Mesenchymal stem cell (in vitro differentiated cells and primary cell): ENCODE results near the gene APC.
"Not testable (repeated sequence)": the region's sequence is repeated elsewhere in the genome, so short reads cannot be mapped to it uniquely, and the experiment has no call there.

Experiments
- DNase-seq: peaks from one replicate; pipeline ENCODE4 v3.0.0-alpha.2; 2013
- H2AFZ ChIP-seq: one replicate; pipeline ENCODE4 v1.6.1; 2013; ENCODE audit warnings: low read depth, mild to moderate bottlenecking, control low read depth, inconsistent platforms, low read length, moderate library complexity
- H2AK5ac ChIP-seq: 2 replicates; pipeline ENCODE4 v1.6.1; 2013; ENCODE audit warnings: low read length, moderate library complexity, mild to moderate bottlenecking, inconsistent platforms; ENCODE audit not compliant: severe bottlenecking
- H2BK120ac ChIP-seq: one replicate; pipeline ENCODE4 v1.6.1; 2013; ENCODE audit warnings: low read depth, mild to moderate bottlenecking, inconsistent platforms, low read length, moderate library complexity
- H2BK12ac ChIP-seq, 2 experiments: one replicate each; pipeline ENCODE4 v1.6.1; 2013; ENCODE audit warnings: inconsistent platforms in 2 of 2, low read length in 2 of 2, mild to moderate bottlenecking in 2 of 2, moderate library complexity in 2 of 2, control low read depth in 1 of 2
- H2BK15ac ChIP-seq: one replicate; pipeline ENCODE4 v1.6.1; 2013; ENCODE audit warnings: mild to moderate bottlenecking, low read depth, inconsistent platforms; ENCODE audit not compliant: poor library complexity, severe bottlenecking
- H2BK5ac ChIP-seq: 2 replicates; pipeline ENCODE4 v1.6.1; 2013; ENCODE audit warnings: low read depth, mild to moderate bottlenecking, low read length, control low read depth, inconsistent platforms; ENCODE audit not compliant: poor library complexity, severe bottlenecking
- H3K14ac ChIP-seq, 2 experiments: one replicate each; pipeline ENCODE4 v1.6.1; 2013; ENCODE audit warnings: inconsistent platforms in 2 of 2, low read length in 2 of 2, control low read depth in 1 of 2, mild to moderate bottlenecking in 1 of 2, moderate library complexity in 1 of 2
- H3K18ac ChIP-seq, 2 experiments: one replicate each; pipeline ENCODE4 v1.6.1; 2013; ENCODE audit warnings: inconsistent platforms in 2 of 2, low read length in 2 of 2, control low read depth in 1 of 2, low read depth in 1 of 2, mild to moderate bottlenecking in 1 of 2
- H3K23ac ChIP-seq, 2 experiments: one replicate each; pipeline ENCODE4 v1.6.1; 2013; ENCODE audit warnings: inconsistent platforms in 2 of 2, low read length in 2 of 2, mild to moderate bottlenecking in 2 of 2, moderate library complexity in 2 of 2, control low read depth in 1 of 2
- H3K27ac ChIP-seq: 2 replicates; pipeline ENCODE4 v1.5.1; 2013; ENCODE audit warnings: mild to moderate bottlenecking, moderate library complexity, low read length, control low read depth, inconsistent platforms; ENCODE audit not compliant: poor library complexity, severe bottlenecking
- H3K27me3 ChIP-seq, 2 experiments: 2 replicates each; pipeline versions ENCODE4 v1.6.1 to v1.7.0; 2013; ENCODE audit warnings: low read length in 2 of 2, mild to moderate bottlenecking in 2 of 2, moderate library complexity in 2 of 2, control low read depth in 1 of 2, inconsistent platforms in 1 of 2; ENCODE audit not compliant: control insufficient read depth in 1 of 2, insufficient read depth in 1 of 2
- H3K36me3 ChIP-seq, 2 experiments: 2 replicates each; pipeline versions ENCODE4 v1.6.1 to v1.7.0; 2013; ENCODE audit warnings: low read length in 2 of 2, control low read depth in 1 of 2, inconsistent platforms in 1 of 2, low read depth in 1 of 2, mild to moderate bottlenecking in 1 of 2; ENCODE audit not compliant: insufficient read depth in 2 of 2, control insufficient read depth in 1 of 2
- H3K4ac ChIP-seq, 2 experiments: one replicate each; pipeline ENCODE4 v1.6.1; 2013; ENCODE audit warnings: inconsistent platforms in 2 of 2, low read length in 2 of 2, mild to moderate bottlenecking in 2 of 2, moderate library complexity in 2 of 2, control low read depth in 1 of 2, low read depth in 1 of 2
- H3K4me1 ChIP-seq: 2 replicates; pipeline ENCODE4 v1.6.1; 2013; ENCODE audit warnings: low read depth, low read length, control low read depth; ENCODE audit not compliant: control insufficient read depth, insufficient read depth
- H3K4me2 ChIP-seq: 2 replicates; pipeline ENCODE4 v1.6.1; 2013; ENCODE audit warnings: low read length, mild to moderate bottlenecking, inconsistent platforms; ENCODE audit not compliant: poor library complexity, severe bottlenecking
- H3K4me3 ChIP-seq, 2 experiments: 2 replicates each; pipeline versions ENCODE4 v1.5.1 to v1.7.0; 2013; ENCODE audit warnings: low read length in 2 of 2, mild to moderate bottlenecking in 2 of 2, control low read depth in 1 of 2, low read depth in 1 of 2; ENCODE audit not compliant: insufficient read depth in 1 of 2
- H3K79me1 ChIP-seq: replicated peaks from 2 replicates; pipeline ENCODE4 v1.6.1; 2013; ENCODE audit warnings: mild to moderate bottlenecking, control low read depth, low read length, inconsistent platforms; ENCODE audit not compliant: poor library complexity, severe bottlenecking
- H3K9ac ChIP-seq: 2 replicates; pipeline ENCODE4 v1.7.0; 2013; ENCODE audit warnings: mild to moderate bottlenecking, low read length, moderate library complexity
- H3K9me3 ChIP-seq: 2 replicates; pipeline ENCODE4 v1.7.0; 2013; ENCODE audit warnings: mild to moderate bottlenecking, low read length; ENCODE audit not compliant: control insufficient read depth
- H4K8ac ChIP-seq: one replicate; pipeline ENCODE4 v1.6.1; 2013; ENCODE audit warnings: inconsistent platforms, mild to moderate bottlenecking, low read length, moderate library complexity
- H4K91ac ChIP-seq: one replicate; pipeline ENCODE4 v1.6.1; 2013; ENCODE audit warnings: mild to moderate bottlenecking, low read length, inconsistent platforms
- WGBS: methylation state at CpG from one replicate; pipeline ENCODE4 v1.1.7; 2013; ENCODE audit warnings: mixed read lengths; 5-methylcytosine and 5-hydroxymethylcytosine counted together

The APC gene

DNA sequence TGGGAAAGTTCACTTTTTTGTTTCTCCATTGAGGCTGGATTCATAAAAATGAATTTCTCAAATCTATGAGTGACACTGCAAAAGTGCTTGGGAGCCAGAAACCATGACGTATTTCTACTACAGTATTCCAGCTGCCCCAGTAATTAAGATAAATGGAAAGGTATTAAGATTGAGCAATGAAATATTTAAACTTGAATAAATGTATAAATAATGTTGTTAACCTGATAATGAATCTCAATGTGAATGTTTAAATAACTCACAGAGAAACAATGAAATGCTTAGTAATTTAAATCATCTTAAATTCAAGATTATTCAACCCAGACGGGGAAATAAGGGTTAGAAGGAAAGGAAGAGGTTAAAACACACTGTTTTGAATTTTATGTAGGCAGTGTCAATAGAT, 112.2 kb downstream of the APC start:
- Histone ChIP-seq H2BK120ac (no peak overlapping the region), H3K9ac (no peak overlapping the region), H2BK5ac (no peak overlapping the region), H3K4me2 (no peak overlapping the region), H3K23ac (no peak overlapping the region), H4K8ac (no peak overlapping the region), H3K4me3 (no peak overlapping the region), H3K79me1 (no peaks in the 10 kb centered on the region), H3K4me1 (no peaks in the 10 kb centered on the region), H3K4ac (no peak overlapping the region), H3K27me3 (peaks cover 0 to 8% of the 10 kb centered on the region in 2 experiments), H2BK15ac (no peak overlapping the region), H2BK12ac (no peak overlapping the region), H2AK5ac (no peak overlapping the region), H3K18ac (no peak overlapping the region), H3K36me3 (no peaks in the 10 kb centered on the region), H2AFZ (no peak overlapping the region), H3K14ac (no peak overlapping the region), H3K9me3 (no peaks in the 10 kb centered on the region), H3K27ac (no peak overlapping the region), H4K91ac (no peak overlapping the region)
- no CpG with 5 or more reads among the region's 2 CpGs for WGBS
- no peak for DNase-seq

- H3K18ac ChIP-seq, result no peak overlapping the region
- no peak for DNase-seq
- no peak overlapping the region for H3K4me2 ChIP-seq
- H3K4me1 ChIP-seq, result no peaks in the 10 kb centered on the region
- no peak overlapping the region for H2BK12ac ChIP-seq
- H4K91ac ChIP-seq, result no peak overlapping the region
- no peak overlapping the region for H3K14ac ChIP-seq
- H2BK120ac ChIP-seq, result no peak overlapping the region
- H3K4ac ChIP-seq, result no peak overlapping the region
- no peaks in the 10 kb centered on the region for H3K9me3 ChIP-seq
- no peak overlapping the region for H2BK15ac ChIP-seq
- no peak overlapping the region for H3K9ac ChIP-seq
- H3K79me1 ChIP-seq, result no peaks in the 10 kb centered on the region
- H3K27ac ChIP-seq, result no peak overlapping the region
- peaks cover 0 to 8% of the 10 kb centered on the region in 2 experiments for H3K27me3 ChIP-seq
- WGBS, result no CpG with 5 or more reads among the region's 1 CpG
- no peaks in the 10 kb centered on the region for H3K36me3 ChIP-seq
- no peak overlapping the region for H2AFZ ChIP-seq
- H2BK5ac ChIP-seq, result no peak overlapping the region
- no peak overlapping the region for H2AK5ac ChIP-seq
- H3K23ac ChIP-seq, result no peak overlapping the region
- no peak overlapping the region for H3K4me3 ChIP-seq
- H4K8ac ChIP-seq, result no peak overlapping the region
Measured at GRCh38 chr5:112854651-112855050, 117.0 kb downstream of the APC start.

- Histone ChIP-seq H2BK12ac (no peak overlapping the region), H3K4me3 (no peak overlapping the region), H2AFZ (no peak overlapping the region), H3K9me3 (no peaks in the 10 kb centered on the region), H2AK5ac (no peak overlapping the region), H3K79me1 (no peaks in the 10 kb centered on the region), H3K23ac (no peak overlapping the region), H3K4ac (no peak overlapping the region), H4K8ac (no peak overlapping the region), H2BK120ac (no peak overlapping the region), H3K9ac (no peak overlapping the region), H3K36me3 (peaks cover 0 to 4% of the 10 kb centered on the region in 2 experiments), H3K14ac (no peak overlapping the region), H2BK15ac (no peak overlapping the region), H2BK5ac (no peak overlapping the region), H3K18ac (no peak overlapping the region), H4K91ac (no peak overlapping the region), H3K4me2 (no peak overlapping the region), H3K27me3 (peaks cover 0 to 8% of the 10 kb centered on the region in 2 experiments), H3K4me1 (peaks cover 4% of the 10 kb centered on the region), H3K27ac (no peak overlapping the region)
- no peak for DNase-seq
Measured at GRCh38 chr5:112857866-112858265, 120.2 kb downstream of the APC start.

DNA sequence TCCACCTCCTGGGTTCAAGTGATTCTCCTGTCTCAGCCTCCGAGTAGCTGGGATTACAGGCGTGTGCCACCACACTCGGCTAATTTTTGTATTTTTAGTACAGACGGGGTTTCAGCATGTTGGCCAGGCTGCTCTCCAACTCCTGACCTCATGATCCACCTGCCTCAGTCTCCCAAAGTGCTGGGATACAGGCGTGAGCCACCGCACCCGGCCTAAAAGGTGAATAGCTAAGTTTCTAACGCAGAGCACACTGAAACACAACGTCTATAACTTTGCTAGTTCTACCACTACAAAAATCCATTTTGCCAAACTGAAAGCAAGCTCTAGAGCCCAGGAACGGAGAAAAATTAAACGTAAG, 122.9 kb downstream of the APC start:
- peak overlapping the region; percentile 100 for H3K9ac ChIP-seq
- H2AK5ac ChIP-seq, H3K9me3 ChIP-seq, H3K4me1 ChIP-seq, H3K14ac ChIP-seq, H4K91ac ChIP-seq, H2BK12ac ChIP-seq, H3K79me1 ChIP-seq, H2BK5ac ChIP-seq, H2BK120ac ChIP-seq, H2BK15ac ChIP-seq, H3K23ac ChIP-seq, H3K27me3 ChIP-seq, DNase-seq: not testable (repeated sequence)
- H2AFZ ChIP-seq, result peak overlapping the region; percentile 75
- H4K8ac ChIP-seq, result peak overlapping the region; percentile 39
- H3K18ac ChIP-seq, result peak overlapping the region; percentile 40 to 46
- H3K4me2 ChIP-seq, result peak overlapping the region; percentile 70
- peak overlapping the region in 1 of 2 experiments; percentile 24 for H3K4ac ChIP-seq
- H3K4me3 ChIP-seq, result peak overlapping the region in 1 of 2 experiments; percentile 100
- 91% methylated on average over 11 of the region's 11 CpGs for WGBS
- H3K27ac ChIP-seq, result peak overlapping the region; percentile 56
- H3K36me3 ChIP-seq, result peaks cover 7 to 31% of the 10 kb centered on the region in 2 experiments
